Mesenchymal stem cell (in vitro differentiated cells and primary cell): Measurements from ENCODE around the gene ARID3B.
A peak's percentile ranks its signal among the peaks of the same experiment; 100 is the strongest.

Experiments
- DNase-seq: peaks from one replicate; pipeline ENCODE4 v3.0.0-alpha.2; 2013
- H2AFZ ChIP-seq: one replicate; pipeline ENCODE4 v1.6.1; 2013; ENCODE audit warnings: low read depth, mild to moderate bottlenecking, control low read depth, inconsistent platforms, low read length, moderate library complexity
- H2AK5ac ChIP-seq: 2 replicates; pipeline ENCODE4 v1.6.1; 2013; ENCODE audit warnings: low read length, moderate library complexity, mild to moderate bottlenecking, inconsistent platforms; ENCODE audit not compliant: severe bottlenecking
- H2BK120ac ChIP-seq: one replicate; pipeline ENCODE4 v1.6.1; 2013; ENCODE audit warnings: low read depth, mild to moderate bottlenecking, inconsistent platforms, low read length, moderate library complexity
- H2BK12ac ChIP-seq, 2 experiments: one replicate each; pipeline ENCODE4 v1.6.1; 2013; ENCODE audit warnings: inconsistent platforms in 2 of 2, low read length in 2 of 2, mild to moderate bottlenecking in 2 of 2, moderate library complexity in 2 of 2, control low read depth in 1 of 2
- H2BK15ac ChIP-seq: one replicate; pipeline ENCODE4 v1.6.1; 2013; ENCODE audit warnings: mild to moderate bottlenecking, low read depth, inconsistent platforms; ENCODE audit not compliant: poor library complexity, severe bottlenecking
- H2BK5ac ChIP-seq: 2 replicates; pipeline ENCODE4 v1.6.1; 2013; ENCODE audit warnings: low read depth, mild to moderate bottlenecking, low read length, control low read depth, inconsistent platforms; ENCODE audit not compliant: poor library complexity, severe bottlenecking
- H3K14ac ChIP-seq, 2 experiments: one replicate each; pipeline ENCODE4 v1.6.1; 2013; ENCODE audit warnings: inconsistent platforms in 2 of 2, low read length in 2 of 2, control low read depth in 1 of 2, mild to moderate bottlenecking in 1 of 2, moderate library complexity in 1 of 2
- H3K18ac ChIP-seq, 2 experiments: one replicate each; pipeline ENCODE4 v1.6.1; 2013; ENCODE audit warnings: inconsistent platforms in 2 of 2, low read length in 2 of 2, control low read depth in 1 of 2, low read depth in 1 of 2, mild to moderate bottlenecking in 1 of 2
- H3K23ac ChIP-seq, 2 experiments: one replicate each; pipeline ENCODE4 v1.6.1; 2013; ENCODE audit warnings: inconsistent platforms in 2 of 2, low read length in 2 of 2, mild to moderate bottlenecking in 2 of 2, moderate library complexity in 2 of 2, control low read depth in 1 of 2
- H3K27ac ChIP-seq: 2 replicates; pipeline ENCODE4 v1.5.1; 2013; ENCODE audit warnings: mild to moderate bottlenecking, moderate library complexity, low read length, control low read depth, inconsistent platforms; ENCODE audit not compliant: poor library complexity, severe bottlenecking
- H3K27me3 ChIP-seq, 2 experiments: 2 replicates each; pipeline versions ENCODE4 v1.6.1 to v1.7.0; 2013; ENCODE audit warnings: low read length in 2 of 2, mild to moderate bottlenecking in 2 of 2, moderate library complexity in 2 of 2, control low read depth in 1 of 2, inconsistent platforms in 1 of 2; ENCODE audit not compliant: control insufficient read depth in 1 of 2, insufficient read depth in 1 of 2
- H3K36me3 ChIP-seq, 2 experiments: 2 replicates each; pipeline versions ENCODE4 v1.6.1 to v1.7.0; 2013; ENCODE audit warnings: low read length in 2 of 2, control low read depth in 1 of 2, inconsistent platforms in 1 of 2, low read depth in 1 of 2, mild to moderate bottlenecking in 1 of 2; ENCODE audit not compliant: insufficient read depth in 2 of 2, control insufficient read depth in 1 of 2
- H3K4ac ChIP-seq, 2 experiments: one replicate each; pipeline ENCODE4 v1.6.1; 2013; ENCODE audit warnings: inconsistent platforms in 2 of 2, low read length in 2 of 2, mild to moderate bottlenecking in 2 of 2, moderate library complexity in 2 of 2, control low read depth in 1 of 2, low read depth in 1 of 2
- H3K4me1 ChIP-seq: 2 replicates; pipeline ENCODE4 v1.6.1; 2013; ENCODE audit warnings: low read depth, low read length, control low read depth; ENCODE audit not compliant: control insufficient read depth, insufficient read depth
- H3K4me2 ChIP-seq: 2 replicates; pipeline ENCODE4 v1.6.1; 2013; ENCODE audit warnings: low read length, mild to moderate bottlenecking, inconsistent platforms; ENCODE audit not compliant: poor library complexity, severe bottlenecking
- H3K4me3 ChIP-seq, 2 experiments: 2 replicates each; pipeline versions ENCODE4 v1.5.1 to v1.7.0; 2013; ENCODE audit warnings: low read length in 2 of 2, mild to moderate bottlenecking in 2 of 2, control low read depth in 1 of 2, low read depth in 1 of 2; ENCODE audit not compliant: insufficient read depth in 1 of 2
- H3K79me1 ChIP-seq: replicated peaks from 2 replicates; pipeline ENCODE4 v1.6.1; 2013; ENCODE audit warnings: mild to moderate bottlenecking, control low read depth, low read length, inconsistent platforms; ENCODE audit not compliant: poor library complexity, severe bottlenecking
- H3K9ac ChIP-seq: 2 replicates; pipeline ENCODE4 v1.7.0; 2013; ENCODE audit warnings: mild to moderate bottlenecking, low read length, moderate library complexity
- H3K9me3 ChIP-seq: 2 replicates; pipeline ENCODE4 v1.7.0; 2013; ENCODE audit warnings: mild to moderate bottlenecking, low read length; ENCODE audit not compliant: control insufficient read depth
- H4K8ac ChIP-seq: one replicate; pipeline ENCODE4 v1.6.1; 2013; ENCODE audit warnings: inconsistent platforms, mild to moderate bottlenecking, low read length, moderate library complexity
- H4K91ac ChIP-seq: one replicate; pipeline ENCODE4 v1.6.1; 2013; ENCODE audit warnings: mild to moderate bottlenecking, low read length, inconsistent platforms
- WGBS: methylation state at CpG from one replicate; pipeline ENCODE4 v1.1.7; 2013; ENCODE audit warnings: mixed read lengths; 5-methylcytosine and 5-hydroxymethylcytosine counted together

ARID3B gene

GRCh38 chr15:74614744-74615507, 73.9 kb downstream of the ARID3B start:
- H3K27me3 ChIP-seq, result peaks cover 19 to 32% of the 10 kb centered on the region in 2 experiments
- peak; percentile 79 for DNase-seq
- peak overlapping the region; percentile 72 for H2AFZ ChIP-seq
- H4K8ac ChIP-seq, result peak overlapping the region; percentile 90
- H3K9me3 ChIP-seq, result no peaks in the 10 kb centered on the region
- H2AK5ac ChIP-seq, result no peak overlapping the region
- peak overlapping the region; percentile 78 for H2BK15ac ChIP-seq
- H3K4me3 ChIP-seq, result peak overlapping the region; percentile 94 to 99
- H3K9ac ChIP-seq, result peak overlapping the region; percentile 100
- H3K18ac ChIP-seq, result peak overlapping the region; percentile 90 to 95
- peak overlapping the region; percentile 84 for H2BK120ac ChIP-seq
- under 1% methylated on average over 69 of the region's 76 CpGs for WGBS
- H3K4me1 ChIP-seq, result peaks cover 13% of the 10 kb centered on the region
- H3K79me1 ChIP-seq, result peaks cover 4% of the 10 kb centered on the region
- H3K23ac ChIP-seq, result peak overlapping the region in 1 of 2 experiments; percentile 75
- peaks cover 11 to 19% of the 10 kb centered on the region in 2 experiments for H3K36me3 ChIP-seq
- H4K91ac ChIP-seq, result peak overlapping the region; percentile 92
- peak overlapping the region; percentile 92 for H3K4me2 ChIP-seq
- peak overlapping the region; percentile 82 to 95 for H3K4ac ChIP-seq
- peak overlapping the region in 1 of 2 experiments; percentile 92 for H3K14ac ChIP-seq
- peak overlapping the region in 1 of 2 experiments; percentile 24 for H2BK12ac ChIP-seq
- peak overlapping the region; percentile 69 for H3K27ac ChIP-seq
- H2BK5ac ChIP-seq, result no peak overlapping the region

DNA sequence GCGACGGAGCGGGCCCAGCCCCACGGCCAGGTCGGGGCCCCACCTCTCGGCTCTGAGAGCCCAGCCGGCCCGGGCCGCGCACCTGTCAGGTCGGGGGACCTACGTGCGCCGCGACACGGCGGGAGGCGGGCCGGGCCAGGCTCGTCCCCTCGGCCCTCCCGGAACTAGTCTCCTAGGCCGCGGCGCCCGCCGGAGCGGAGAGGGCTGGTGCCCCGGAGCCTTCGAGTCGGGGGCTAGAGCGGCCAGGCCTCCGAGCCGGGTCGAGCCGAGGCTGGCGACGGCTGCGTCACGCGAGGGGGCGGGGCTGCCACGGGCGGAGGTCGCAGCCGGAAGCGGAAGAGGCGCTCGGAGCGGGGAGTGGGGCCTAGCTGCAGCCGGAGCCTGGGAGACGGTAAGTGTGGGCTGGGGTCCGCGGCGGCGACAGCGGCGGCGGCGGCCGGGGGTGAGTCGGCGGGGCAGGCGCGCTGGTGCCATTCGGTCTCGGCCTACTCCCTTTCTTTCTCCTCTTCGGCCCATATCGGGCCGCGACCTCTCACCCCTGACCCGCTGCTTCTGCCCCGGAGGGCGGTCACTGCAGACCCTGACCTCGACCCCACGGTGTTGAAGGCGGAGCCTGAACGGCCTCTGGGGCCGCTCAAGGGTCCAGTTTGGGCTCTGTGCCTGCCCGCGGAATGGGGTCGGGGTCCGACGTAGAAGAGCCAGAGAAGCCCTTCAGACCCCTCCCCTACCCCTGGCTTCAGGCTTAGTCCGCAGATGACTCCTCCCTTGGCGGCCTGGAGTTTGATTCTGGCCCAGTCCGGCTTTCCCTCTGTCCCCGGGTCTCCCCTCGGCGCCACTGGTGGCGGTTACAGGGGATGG, 74.7 kb downstream of the ARID3B start, which contains the start of gene CLK3:
CLK3 (plus strand) TSS at position 329 of the 858 bp plus-strand sequence. CDS start 3,361 bp downstream, outside the sequence.
- H2AFZ ChIP-seq, result peak within 1 kb of the TSS; percentile 72

DNA sequence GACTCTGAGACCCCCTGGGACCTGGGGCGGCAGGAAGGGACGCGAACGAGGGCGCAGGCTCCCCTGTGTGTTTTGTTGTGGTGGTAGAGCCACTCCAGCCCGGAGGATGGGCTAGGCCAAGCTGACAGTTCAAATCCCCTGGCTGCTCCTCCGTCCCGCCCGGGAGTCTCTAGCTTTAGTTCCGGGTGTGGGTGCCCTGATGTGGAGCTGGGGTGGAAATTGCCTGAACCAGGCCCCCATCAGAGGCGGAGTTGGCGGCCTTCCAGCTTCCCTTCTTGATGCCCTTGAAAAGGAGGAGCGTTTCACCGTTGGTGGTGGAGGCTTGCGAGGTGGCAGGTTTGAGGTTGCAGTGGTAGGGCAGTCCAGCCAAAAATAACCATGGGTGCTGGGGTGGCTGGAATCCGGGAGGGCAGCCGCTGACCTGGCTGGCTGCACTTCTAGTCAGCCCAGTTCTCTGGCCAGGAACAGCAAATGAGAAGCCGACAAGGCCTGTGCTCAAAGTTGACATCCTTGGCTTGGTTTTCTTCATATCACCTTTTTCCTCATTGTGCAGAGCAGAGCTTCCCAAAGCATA, 75.4 kb downstream of the ARID3B start:
- peaks cover 14% of the 10 kb centered on the region for H3K4me1 ChIP-seq
- no peaks in the 10 kb centered on the region for H3K9me3 ChIP-seq
- H3K27ac ChIP-seq, result peak overlapping the region; percentile 73
- peak overlapping the region; percentile 87 for H2AK5ac ChIP-seq
- peak; percentile 77 for DNase-seq
- no peak overlapping the region for H2AFZ ChIP-seq
- H3K27me3 ChIP-seq, result peaks cover 5 to 18% of the 10 kb centered on the region in 2 experiments
- H3K18ac ChIP-seq, result peak overlapping the region; percentile 89 to 95
- peak overlapping the region; percentile 94 to 99 for H3K4me3 ChIP-seq
- no peak overlapping the region for H2BK12ac ChIP-seq
- H4K8ac ChIP-seq, result peak overlapping the region; percentile 94
- H3K79me1 ChIP-seq, result peaks cover 13% of the 10 kb centered on the region
- peak overlapping the region; percentile 96 for H4K91ac ChIP-seq
- H2BK120ac ChIP-seq, result no peak overlapping the region
- no peak overlapping the region for H2BK5ac ChIP-seq
- H3K14ac ChIP-seq, result peak overlapping the region in 1 of 2 experiments; percentile 85
- H3K4ac ChIP-seq, result peak overlapping the region; percentile 97 to 98
- peaks cover 25 to 34% of the 10 kb centered on the region in 2 experiments for H3K36me3 ChIP-seq
- peak overlapping the region; percentile 28 for H2BK15ac ChIP-seq
- 7% methylated on average over 18 of the region's 18 CpGs for WGBS
- H3K9ac ChIP-seq, result peak overlapping the region; percentile 100
- peak overlapping the region in 1 of 2 experiments; percentile 6 for H3K23ac ChIP-seq
- peak overlapping the region; percentile 81 for H3K4me2 ChIP-seq

More for the DNA sequence above, 74.7 kb downstream of the ARID3B start, which contains the start of gene CLK3:
- peaks cover 12% of the 10 kb centered on the region for H3K4me1 ChIP-seq
- peak within 1 kb of the TSS in 1 of 2 experiments; percentile 24 for H2BK12ac ChIP-seq
- H4K8ac ChIP-seq, result peak within 1 kb of the TSS; percentile 94
- WGBS, result under 1% methylated on average over 66 of the region's 91 CpGs
- peaks cover 12 to 25% of the 10 kb centered on the region in 2 experiments for H3K27me3 ChIP-seq
- peak within 1 kb of the TSS; percentile 85 for H2BK15ac ChIP-seq
- H3K4ac ChIP-seq, result peak within 1 kb of the TSS; percentile 97 to 98
- H3K18ac ChIP-seq, result peak within 1 kb of the TSS; percentile 95
- peak within 1 kb of the TSS; percentile 96 for H4K91ac ChIP-seq
- H3K27ac ChIP-seq, result peak within 1 kb of the TSS; percentile 73
- no peaks in the 10 kb centered on the region for H3K9me3 ChIP-seq
- peak within 1 kb of the TSS; percentile 94 to 99 for H3K4me3 ChIP-seq
- peaks cover 19 to 27% of the 10 kb centered on the region in 2 experiments for H3K36me3 ChIP-seq
- peak within 1 kb of the TSS; percentile 92 for H3K4me2 ChIP-seq
- peaks cover 10% of the 10 kb centered on the region for H3K79me1 ChIP-seq
- peak within 1 kb of the TSS; percentile 68 to 92 for H3K14ac ChIP-seq
- H2BK5ac ChIP-seq, result no peak within 1 kb of the TSS
- H3K9ac ChIP-seq, result peak within 1 kb of the TSS; percentile 100
- peak; percentile 92 for DNase-seq
- peak within 1 kb of the TSS; percentile 84 for H2BK120ac ChIP-seq
- peak within 1 kb of the TSS in 1 of 2 experiments; percentile 75 for H3K23ac ChIP-seq
- peak within 1 kb of the TSS; percentile 87 for H2AK5ac ChIP-seq
